Subcutaneous adipose tissue (tissue), 4 donors: ENCODE data around the gene LOXL3. TPM values are rescaled to one million over a fixed set of nuclear protein-coding genes. Genes with fewer than 3 reads are reported as not detected.

ENCODE experiments used
- CTCF ChIP-seq: fragments of 450-650 bp; IDR thresholded peaks from one replicate; pipeline ENCODE4 v1.5.1; 2016; ENCODE audit warnings: low read depth, mild to moderate bottlenecking, control low read depth, antibody characterized with exemption, moderate library complexity
- total RNA-seq, 4 donors: library from RNA; depleted of rRNA; stranded (reverse); fragments of >200 nt; gene quantifications; one replicate each; pipeline ENCODE4 v1.1.0, GENCODE V29; 2016

Gene LOXL3
- total RNA-seq, 4 donors from 2014 or later, result 5.2 to 22.4 (median 9.2) TPM

- no peak for TF ChIP-seq CTCF
These were observed 18.2 kb downstream of the LOXL3 start for GRCh38 chr2:74535440-74535965.

- no peak for TF ChIP-seq CTCF
These were observed 19.3 kb downstream of the LOXL3 start for GRCh38 chr2:74534411-74534810.

GRCh38 chr2:74533464-74533863 lies 20.3 kb downstream of the LOXL3 start:
- no peak for TF ChIP-seq CTCF

- TF ChIP-seq CTCF, result no peak
These were observed 21.5 kb downstream of the LOXL3 start for GRCh38 chr2:74532222-74532621.

- no peak for TF ChIP-seq CTCF
These were observed 22.1 kb downstream of the LOXL3 start for GRCh38 chr2:74531666-74532065.

- TF ChIP-seq CTCF, result no peak
These were observed 23.2 kb downstream of the LOXL3 start for GRCh38 chr2:74530239-74531187.
